OCI-LY3 (cell line): ENCODE results near the gene MAP3K15.

ENCODE experiments used
- H2AFZ ChIP-seq: fragments of 200-600, 300-600 bp; shearing (Covaris generic); 2 replicates; pipeline ENCODE4 v1.6.0; 2014; ENCODE audit warnings: antibody characterized with exemption, low read depth, low read length
- H3K27ac ChIP-seq: fragments of 200-600, 300-600 bp; sonication (generic); 2 replicates; pipeline ENCODE4 v1.5.1; 2014; ENCODE audit warnings: mild to moderate bottlenecking, low read length, moderate library complexity, mixed read lengths
- H3K27me3 ChIP-seq: fragments of 200-600, 300-600 bp; sonication (generic); 2 replicates; pipeline ENCODE4 v1.6.1; 2014; ENCODE audit warnings: low read depth, low read length, mixed read lengths
- H3K36me3 ChIP-seq: fragments of 200-600, 300-600 bp; sonication (generic); replicated peaks from 2 replicates; pipeline ENCODE3; 2014; ENCODE audit warnings: low read depth, low read length, mixed read lengths
- H3K4me1 ChIP-seq: fragments of 300-600, 200-600 bp; sonication (generic); 2 replicates; pipeline ENCODE4 v1.6.1; 2014; ENCODE audit warnings: low read length, mixed read lengths
- H3K4me2 ChIP-seq: fragments of 200-600, 300-600 bp; sonication (generic); 2 replicates; pipeline ENCODE4 v1.6.1; 2014; ENCODE audit warnings: low read length, mixed read lengths
- H3K4me3 ChIP-seq: fragments of 300-600, 200-600 bp; sonication (generic); 2 replicates; pipeline ENCODE4 v1.5.1; 2014; ENCODE audit warnings: antibody characterized with exemption, mild to moderate bottlenecking, low read length, moderate library complexity
- H3K79me2 ChIP-seq: fragments of 300-600, 200-600 bp; shearing (Covaris generic); 2 replicates; pipeline ENCODE4 v1.6.1; 2014; ENCODE audit warnings: mild to moderate bottlenecking, low read length, mixed read lengths
- H3K9ac ChIP-seq: fragments of 300-600, 200-600 bp; shearing (Covaris generic); 2 replicates; pipeline ENCODE4 v1.6.0; 2014; ENCODE audit warnings: mild to moderate bottlenecking, low read length, moderate library complexity
- H3K9me3 ChIP-seq: fragments of 200-600, 300-600 bp; shearing (Covaris generic); 2 replicates; pipeline ENCODE4 v1.6.1; 2014; ENCODE audit warnings: low read length, mixed read lengths; ENCODE audit not compliant: insufficient read depth
- H4K20me1 ChIP-seq: fragments of 200-600, 300-600 bp; sonication (generic); 2 replicates; pipeline ENCODE4 v1.6.1; 2016; ENCODE audit warnings: low read length, mixed read lengths; ENCODE audit not compliant: insufficient read depth
- EZH2phosphoT487 ChIP-seq: fragments of 200-600 bp; shearing (Covaris generic); IDR thresholded peaks from 2 replicates; pipeline ENCODE4 v1.6.1; 2018; ENCODE audit warnings: antibody characterized with exemption, mixed run types, low read depth
- TF ChIP-seq, protein P1 (sequence below): fragments of 200-600, 300-600 bp; sonication (generic); IDR thresholded peaks from 2 replicates; pipeline ENCODE4 v1.5.1; 2014; ENCODE audit warnings: antibody characterized with exemption, low read length, low read depth

Gene MAP3K15

DNA sequence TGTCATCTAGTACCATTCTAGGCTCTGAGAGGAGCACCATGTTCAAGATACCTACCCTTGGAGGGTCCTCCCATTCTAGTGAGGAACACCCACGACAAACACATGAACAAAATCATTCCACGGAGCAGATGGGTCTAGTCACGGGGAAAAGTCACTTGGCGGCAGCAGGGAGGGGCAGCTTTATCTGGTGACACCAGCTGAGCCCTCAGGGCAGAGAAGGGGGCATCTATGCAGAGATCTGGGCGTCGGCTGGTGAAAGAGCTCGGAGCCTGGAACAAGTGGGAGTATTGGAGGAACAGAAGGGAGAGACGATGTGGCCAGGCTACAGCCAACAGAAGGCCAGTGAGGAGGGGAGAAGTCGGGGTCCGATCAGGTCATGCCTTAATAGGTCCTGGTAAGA lies 183.5 kb downstream of the MAP3K15 start:
- H3K4me1 ChIP-seq: no peaks in the 10 kb centered on the region
- no peak overlapping the region for H2AFZ ChIP-seq
- H4K20me1 ChIP-seq: no peaks in the 10 kb centered on the region
- H3K36me3 ChIP-seq: no peaks in the 10 kb centered on the region
- H3K9ac ChIP-seq: no peak overlapping the region
- H3K9me3 ChIP-seq: no peaks in the 10 kb centered on the region
- no peak overlapping the region for H3K4me3 ChIP-seq
- TF ChIP-seq, protein P1, sequence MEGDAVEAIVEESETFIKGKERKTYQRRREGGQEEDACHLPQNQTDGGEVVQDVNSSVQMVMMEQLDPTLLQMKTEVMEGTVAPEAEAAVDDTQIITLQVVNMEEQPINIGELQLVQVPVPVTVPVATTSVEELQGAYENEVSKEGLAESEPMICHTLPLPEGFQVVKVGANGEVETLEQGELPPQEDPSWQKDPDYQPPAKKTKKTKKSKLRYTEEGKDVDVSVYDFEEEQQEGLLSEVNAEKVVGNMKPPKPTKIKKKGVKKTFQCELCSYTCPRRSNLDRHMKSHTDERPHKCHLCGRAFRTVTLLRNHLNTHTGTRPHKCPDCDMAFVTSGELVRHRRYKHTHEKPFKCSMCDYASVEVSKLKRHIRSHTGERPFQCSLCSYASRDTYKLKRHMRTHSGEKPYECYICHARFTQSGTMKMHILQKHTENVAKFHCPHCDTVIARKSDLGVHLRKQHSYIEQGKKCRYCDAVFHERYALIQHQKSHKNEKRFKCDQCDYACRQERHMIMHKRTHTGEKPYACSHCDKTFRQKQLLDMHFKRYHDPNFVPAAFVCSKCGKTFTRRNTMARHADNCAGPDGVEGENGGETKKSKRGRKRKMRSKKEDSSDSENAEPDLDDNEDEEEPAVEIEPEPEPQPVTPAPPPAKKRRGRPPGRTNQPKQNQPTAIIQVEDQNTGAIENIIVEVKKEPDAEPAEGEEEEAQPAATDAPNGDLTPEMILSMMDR: no peak
- TF ChIP-seq EZH2phosphoT487: no peak
- H3K27ac ChIP-seq: no peak overlapping the region
- H3K79me2 ChIP-seq: no peaks in the 10 kb centered on the region
- no peaks in the 10 kb centered on the region for H3K27me3 ChIP-seq
- H3K4me2 ChIP-seq: no peak overlapping the region

DNA sequence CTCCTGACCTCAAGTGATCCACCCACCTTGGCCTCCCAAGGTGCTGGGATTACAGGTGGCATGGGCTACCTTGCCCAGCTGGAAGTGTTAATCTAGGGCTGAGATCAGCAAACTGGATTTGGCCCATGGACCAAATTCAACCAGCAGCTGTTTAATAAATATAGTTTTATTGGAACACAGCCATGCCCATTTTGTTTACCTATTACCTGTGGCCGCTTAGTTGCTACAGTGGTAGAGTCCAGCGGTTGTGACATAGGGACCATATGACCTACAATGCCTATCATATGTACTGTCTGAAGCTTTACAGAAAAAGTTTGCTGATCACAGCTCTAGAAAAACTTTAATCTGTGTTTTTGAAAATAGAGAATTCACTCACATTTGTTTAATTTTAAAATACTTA lies 188.7 kb downstream of the MAP3K15 start:
- Histone ChIP-seq H3K4me3 (no peak overlapping the region), H3K36me3 (no peaks in the 10 kb centered on the region), H4K20me1 (no peaks in the 10 kb centered on the region), H3K4me1 (no peaks in the 10 kb centered on the region), H3K9me3 (no peaks in the 10 kb centered on the region), H3K27ac (no peak overlapping the region), H3K27me3 (no peaks in the 10 kb centered on the region), H3K79me2 (no peaks in the 10 kb centered on the region), H3K4me2 (no peak overlapping the region), H2AFZ (no peak overlapping the region), H3K9ac (no peak overlapping the region)
- TF ChIP-seq EZH2phosphoT487: no peak
- TF ChIP-seq, protein P1: no peak
